Activated naive CD8-positive, alpha-beta T cell treated with anti-CD3 and anti-CD28 coated beads, Interleukin-2, amount 50 U/mL, for 24 hours (primary cell): ENCODE results near the gene FAM3A.
A peak's percentile ranks its signal among the peaks of the same experiment; 100 is the strongest.

Experiments used
- ATAC-seq: fragments of 150-1000 bp; cut with Tn5 transposase; one replicate; pipeline ENCODE4 v1.10.0; 2021
- DNase-seq: peaks from one replicate; pipeline ENCODE4 v3.0.0; 2021
- H3K27ac Mint-ChIP-seq: one replicate; pipeline ENCODE4 v1.8.0; 2021; ENCODE audit warnings: mild to moderate bottlenecking, mixed read lengths
- H3K27me3 Mint-ChIP-seq: one replicate; pipeline ENCODE4 v1.8.0; 2021; ENCODE audit warnings: mixed read lengths
- H3K36me3 Mint-ChIP-seq: one replicate; pipeline ENCODE4 v1.8.0; 2021; ENCODE audit warnings: low read depth, mixed read lengths
- H3K4me1 Mint-ChIP-seq: one replicate; pipeline ENCODE4 v1.8.0; 2021; ENCODE audit warnings: mixed read lengths
- H3K4me3 Mint-ChIP-seq: one replicate; pipeline ENCODE4 v1.8.0; 2021; ENCODE audit warnings: mild to moderate bottlenecking, moderate library complexity, mixed read lengths
- H3K9me3 Mint-ChIP-seq: one replicate; pipeline ENCODE4 v1.8.0; 2021; ENCODE audit warnings: mixed read lengths

Gene FAM3A

DNA sequence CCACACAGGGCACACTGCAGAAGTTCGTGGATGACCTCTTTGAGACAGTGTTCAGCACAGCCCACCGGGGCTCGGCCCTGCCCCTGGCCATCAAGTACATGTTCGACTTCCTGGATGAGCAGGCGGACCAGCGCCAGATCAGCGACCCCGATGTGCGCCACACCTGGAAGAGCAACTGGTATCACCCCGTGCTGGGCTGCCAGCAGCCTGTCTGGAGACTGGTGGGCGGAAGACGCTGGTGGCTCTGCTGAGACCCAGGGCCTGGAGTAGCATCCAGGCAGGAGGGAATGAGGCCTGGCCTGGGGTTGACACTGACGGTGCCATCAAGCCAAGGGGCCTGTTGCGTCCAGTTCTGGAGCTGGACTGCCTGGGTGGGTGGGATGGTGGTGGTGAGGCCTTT is 45.6 kb downstream of the FAM3A start:
- H3K36me3 Mint-ChIP-seq: peaks cover 2% of the 10 kb centered on the region
- H3K9me3 Mint-ChIP-seq: no peaks in the 10 kb centered on the region
- no peak overlapping the region for H3K27ac Mint-ChIP-seq
- no peak for ATAC-seq
- H3K4me3 Mint-ChIP-seq: no peak overlapping the region
- H3K27me3 Mint-ChIP-seq: no peaks in the 10 kb centered on the region
- H3K4me1 Mint-ChIP-seq: peaks cover under 1% of the 10 kb centered on the region
- DNase-seq: no peak

DNA sequence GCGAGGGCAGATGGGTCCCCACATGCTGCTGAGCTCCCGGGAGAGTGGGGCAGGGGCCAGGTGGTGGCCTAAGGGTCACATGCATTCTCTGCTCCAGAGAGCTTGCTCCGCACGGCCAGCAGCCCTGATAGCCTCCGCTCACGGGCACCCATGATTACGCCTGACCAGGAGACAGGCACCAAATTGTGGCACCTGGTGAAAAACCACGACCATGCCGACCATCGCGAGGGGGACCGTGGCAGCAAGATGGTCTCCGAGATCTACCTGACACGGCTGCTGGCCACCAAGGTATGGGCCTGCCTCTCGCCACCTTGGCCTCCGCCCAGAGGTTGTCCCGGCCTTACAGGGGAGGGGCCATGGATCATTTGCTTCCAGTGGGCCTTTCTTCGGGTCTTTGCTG is 46.2 kb downstream of the FAM3A start:
- H3K36me3 Mint-ChIP-seq: peaks cover 2% of the 10 kb centered on the region
- H3K27me3 Mint-ChIP-seq: no peaks in the 10 kb centered on the region
- DNase-seq (no peak), ATAC-seq (no peak)
- no peak overlapping the region for H3K4me3 Mint-ChIP-seq
- no peak overlapping the region for H3K27ac Mint-ChIP-seq
- H3K9me3 Mint-ChIP-seq: no peaks in the 10 kb centered on the region
- no peaks in the 10 kb centered on the region for H3K4me1 Mint-ChIP-seq

DNA sequence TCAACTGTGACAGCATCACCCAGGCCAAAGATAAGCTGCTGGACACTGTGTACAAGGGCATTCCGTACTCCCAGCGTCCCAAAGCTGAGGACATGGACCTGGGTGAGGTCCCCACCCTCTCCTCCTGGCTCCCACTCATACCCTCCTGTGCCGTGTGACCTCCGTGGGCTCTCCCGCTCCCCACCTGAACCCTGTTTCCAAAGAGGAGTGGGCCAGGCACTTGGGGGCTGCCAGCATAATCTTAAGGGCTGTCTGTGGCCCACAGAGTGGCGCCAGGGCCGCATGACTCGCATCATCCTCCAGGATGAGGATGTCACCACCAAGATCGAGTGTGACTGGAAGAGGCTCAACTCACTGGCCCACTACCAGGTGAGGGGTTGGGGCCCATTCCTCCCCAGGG is 46.9 kb downstream of the FAM3A start:
- H3K36me3 Mint-ChIP-seq: peaks cover 2% of the 10 kb centered on the region
- H3K4me1 Mint-ChIP-seq: no peaks in the 10 kb centered on the region
- DNase-seq (no peak), ATAC-seq (no peak)
- no peaks in the 10 kb centered on the region for H3K27me3 Mint-ChIP-seq
- no peak overlapping the region for H3K4me3 Mint-ChIP-seq
- no peak overlapping the region for H3K27ac Mint-ChIP-seq
- H3K9me3 Mint-ChIP-seq: no peaks in the 10 kb centered on the region

DNA sequence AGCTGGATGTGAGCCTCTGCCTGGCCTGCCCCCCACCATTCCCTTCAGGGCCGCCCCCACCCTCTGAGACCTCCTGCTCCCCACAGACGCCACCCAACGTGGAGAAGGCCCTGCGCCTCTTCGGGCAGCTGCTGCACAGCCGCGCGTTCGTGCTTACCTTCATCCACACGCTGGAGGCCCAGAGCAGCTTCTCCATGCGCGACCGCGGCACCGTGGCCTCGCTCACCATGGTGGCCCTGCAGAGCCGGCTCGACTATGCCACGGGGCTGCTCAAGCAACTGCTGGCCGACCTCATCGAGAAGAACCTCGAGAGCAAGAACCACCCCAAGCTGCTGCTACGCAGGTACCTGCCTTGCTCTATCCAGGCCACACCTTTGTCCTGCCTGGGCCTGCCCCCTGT is 47.8 kb downstream of the FAM3A start:
- no peaks in the 10 kb centered on the region for H3K36me3 Mint-ChIP-seq
- H3K4me3 Mint-ChIP-seq: no peak overlapping the region
- no peak overlapping the region for H3K27ac Mint-ChIP-seq
- DNase-seq (no peak), ATAC-seq (no peak)
- H3K27me3 Mint-ChIP-seq: no peaks in the 10 kb centered on the region
- H3K4me1 Mint-ChIP-seq: no peaks in the 10 kb centered on the region
- H3K9me3 Mint-ChIP-seq: no peaks in the 10 kb centered on the region

DNA sequence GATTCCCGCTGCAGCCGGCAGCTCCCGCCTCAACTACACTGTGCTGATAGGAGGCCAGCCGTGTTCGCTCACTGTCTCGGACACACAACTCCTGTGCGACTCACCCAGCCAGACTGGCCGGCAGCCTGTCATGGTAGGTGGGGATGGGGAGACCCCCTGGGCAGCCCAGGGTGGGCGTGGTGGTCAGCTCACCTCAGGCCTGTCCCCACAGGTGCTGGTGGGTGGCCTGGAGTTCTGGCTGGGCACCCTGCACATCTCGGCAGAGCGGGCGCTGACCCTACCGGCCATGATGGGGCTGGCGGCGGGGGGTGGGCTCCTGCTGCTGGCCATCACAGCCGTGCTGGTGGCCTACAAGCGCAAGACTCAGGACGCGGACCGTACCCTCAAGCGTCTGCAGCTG is 48.5 kb downstream of the FAM3A start:
- H3K4me3 Mint-ChIP-seq: no peak overlapping the region
- no peaks in the 10 kb centered on the region for H3K4me1 Mint-ChIP-seq
- H3K27ac Mint-ChIP-seq: no peak overlapping the region
- peaks cover 2% of the 10 kb centered on the region for H3K36me3 Mint-ChIP-seq
- H3K9me3 Mint-ChIP-seq: no peaks in the 10 kb centered on the region
- no peak for DNase-seq
- no peaks in the 10 kb centered on the region for H3K27me3 Mint-ChIP-seq
- ATAC-seq: no peak

DNA sequence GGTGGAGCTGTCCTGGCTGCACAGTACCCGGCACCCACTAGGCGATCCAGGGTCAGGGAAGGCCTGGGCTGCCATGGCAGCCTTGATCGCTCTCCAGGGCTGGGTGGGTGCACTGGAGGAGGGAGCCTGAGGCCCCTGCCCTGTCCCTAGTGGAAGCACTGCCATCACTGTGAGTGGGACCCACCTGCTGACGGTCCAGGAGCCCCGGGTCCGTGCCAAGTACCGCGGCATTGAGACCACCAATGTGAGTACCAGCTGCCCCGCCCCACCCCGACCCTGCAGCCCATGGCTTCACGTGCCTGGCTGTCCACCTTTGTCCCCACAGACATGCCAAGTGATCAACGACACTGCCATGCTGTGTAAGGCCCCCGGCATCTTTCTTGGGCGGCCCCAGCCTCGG is 49.1 kb downstream of the FAM3A start:
- DNase-seq (no peak), ATAC-seq (no peak)
- H3K4me1 Mint-ChIP-seq: no peaks in the 10 kb centered on the region
- H3K4me3 Mint-ChIP-seq: no peak overlapping the region
- H3K9me3 Mint-ChIP-seq: no peaks in the 10 kb centered on the region
- peaks cover 2% of the 10 kb centered on the region for H3K36me3 Mint-ChIP-seq
- H3K27ac Mint-ChIP-seq: no peak overlapping the region
- H3K27me3 Mint-ChIP-seq: no peaks in the 10 kb centered on the region

DNA sequence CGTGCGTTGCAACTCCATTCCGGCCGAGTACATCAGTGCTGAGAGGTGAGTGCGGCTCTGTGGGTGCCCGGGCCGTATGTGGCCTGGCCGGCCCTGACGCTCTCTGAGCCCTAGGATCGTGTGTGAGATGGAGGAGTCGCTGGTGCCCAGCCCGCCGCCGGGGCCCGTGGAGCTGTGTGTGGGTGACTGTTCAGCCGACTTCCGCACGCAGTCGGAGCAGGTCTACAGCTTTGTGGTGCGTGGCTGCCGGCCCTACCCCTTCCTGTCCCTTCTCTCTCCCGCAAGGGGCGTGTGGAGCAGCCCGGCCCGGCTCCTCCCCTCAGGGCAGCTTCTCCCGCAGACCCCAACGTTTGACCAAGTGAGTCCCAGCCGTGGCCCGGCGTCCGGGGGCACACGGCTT is 50.0 kb downstream of the FAM3A start:
- Mint-ChIP-seq H3K27ac (no peak overlapping the region), H3K36me3 (peaks cover 4% of the 10 kb centered on the region), H3K4me1 (no peaks in the 10 kb centered on the region), H3K27me3 (no peaks in the 10 kb centered on the region), H3K4me3 (no peak overlapping the region), H3K9me3 (no peaks in the 10 kb centered on the region)
- no peak for DNase-seq
- ATAC-seq: no peak

DNA sequence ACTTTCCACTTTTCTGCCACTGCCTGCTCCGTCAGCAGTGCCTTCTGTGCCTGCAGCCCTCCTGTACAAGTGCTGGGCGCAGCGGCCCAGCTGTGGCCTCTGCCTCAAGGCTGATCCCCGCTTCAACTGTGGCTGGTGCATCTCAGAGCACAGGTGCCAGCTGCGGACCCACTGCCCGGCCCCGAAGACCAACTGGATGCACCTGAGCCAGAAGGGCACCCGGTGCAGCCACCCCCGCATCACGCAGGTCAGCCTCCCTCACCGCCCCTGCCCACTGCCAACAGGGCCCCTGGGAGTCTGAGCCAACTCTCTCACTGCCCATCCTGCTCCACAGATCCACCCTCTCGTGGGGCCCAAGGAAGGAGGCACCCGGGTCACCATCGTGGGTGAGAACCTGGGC is 50.4 kb downstream of the FAM3A start:
- Mint-ChIP-seq H3K27me3 (no peaks in the 10 kb centered on the region), H3K27ac (no peak overlapping the region), H3K9me3 (no peaks in the 10 kb centered on the region), H3K4me3 (no peak overlapping the region), H3K36me3 (peaks cover 4% of the 10 kb centered on the region), H3K4me1 (no peaks in the 10 kb centered on the region)
- DNase-seq (no peak), ATAC-seq (no peak)

DNA sequence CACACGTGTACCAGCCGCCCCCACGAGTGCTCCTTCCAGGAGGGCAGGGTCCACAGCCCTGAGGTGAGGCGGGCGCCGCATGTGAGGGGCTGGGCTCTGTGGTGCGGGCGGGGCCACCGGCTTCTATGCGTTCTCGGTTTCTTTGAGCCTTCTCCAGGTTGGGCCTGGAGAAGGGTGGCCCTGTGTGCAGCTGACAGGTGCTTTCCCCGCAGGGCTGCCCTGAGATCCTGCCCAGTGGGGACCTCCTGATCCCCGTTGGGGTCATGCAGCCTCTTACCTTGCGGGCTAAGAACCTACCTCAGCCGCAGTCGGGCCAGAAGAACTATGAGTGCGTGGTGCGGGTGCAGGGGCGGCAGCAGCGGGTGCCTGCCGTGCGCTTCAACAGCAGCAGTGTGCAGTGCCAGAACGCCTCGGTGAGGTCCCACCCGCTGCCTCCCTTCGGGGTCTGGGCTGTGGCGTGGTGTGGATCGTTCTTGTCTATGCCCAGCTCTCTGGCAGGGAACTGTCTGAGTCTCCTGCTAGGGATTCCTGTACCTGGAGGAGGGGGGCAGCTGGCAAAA is 51.1 kb downstream of the FAM3A start:
- no peak overlapping the region for H3K27ac Mint-ChIP-seq
- H3K9me3 Mint-ChIP-seq: no peaks in the 10 kb centered on the region
- peaks cover 4% of the 10 kb centered on the region for H3K4me1 Mint-ChIP-seq
- H3K27me3 Mint-ChIP-seq: no peaks in the 10 kb centered on the region
- ATAC-seq (no peak), DNase-seq (no peak)
- peaks cover 4% of the 10 kb centered on the region for H3K36me3 Mint-ChIP-seq
- no peak overlapping the region for H3K4me3 Mint-ChIP-seq

DNA sequence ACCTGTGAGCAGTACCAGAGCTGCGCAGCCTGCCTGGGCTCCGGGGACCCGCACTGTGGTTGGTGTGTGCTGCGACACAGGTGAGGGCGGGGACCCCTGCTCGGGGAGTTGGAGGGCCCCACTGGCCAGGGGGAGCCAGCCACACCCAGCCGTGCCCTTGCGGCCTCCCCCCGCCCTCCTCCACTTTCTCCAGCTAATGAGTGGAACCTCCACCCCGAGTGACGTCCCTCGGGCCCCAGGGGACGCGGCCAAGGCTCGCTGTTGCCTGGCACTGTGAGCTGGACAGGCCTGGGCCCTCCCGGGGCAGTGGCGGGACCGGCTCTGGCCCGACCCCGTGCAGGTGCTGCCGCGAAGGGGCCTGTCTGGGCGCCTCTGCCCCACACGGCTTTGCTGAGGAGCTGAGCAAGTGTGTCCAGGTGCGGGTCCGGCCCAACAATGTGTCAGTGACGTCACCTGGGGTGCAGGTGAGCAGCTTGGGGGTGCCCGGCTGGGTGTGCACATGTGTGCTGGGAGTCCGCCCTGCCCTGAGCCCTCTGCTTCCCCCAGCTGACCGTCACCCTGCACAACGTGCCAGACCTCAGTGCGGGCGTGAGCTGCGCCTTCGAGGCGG is 52.3 kb downstream of the FAM3A start:
- DNase-seq (no peak), ATAC-seq (no peak)
- Mint-ChIP-seq H3K9me3 (no peaks in the 10 kb centered on the region), H3K27me3 (no peaks in the 10 kb centered on the region), H3K27ac (no peak overlapping the region), H3K4me1 (peaks cover 5% of the 10 kb centered on the region), H3K36me3 (peaks cover 4% of the 10 kb centered on the region), H3K4me3 (no peak overlapping the region)

DNA sequence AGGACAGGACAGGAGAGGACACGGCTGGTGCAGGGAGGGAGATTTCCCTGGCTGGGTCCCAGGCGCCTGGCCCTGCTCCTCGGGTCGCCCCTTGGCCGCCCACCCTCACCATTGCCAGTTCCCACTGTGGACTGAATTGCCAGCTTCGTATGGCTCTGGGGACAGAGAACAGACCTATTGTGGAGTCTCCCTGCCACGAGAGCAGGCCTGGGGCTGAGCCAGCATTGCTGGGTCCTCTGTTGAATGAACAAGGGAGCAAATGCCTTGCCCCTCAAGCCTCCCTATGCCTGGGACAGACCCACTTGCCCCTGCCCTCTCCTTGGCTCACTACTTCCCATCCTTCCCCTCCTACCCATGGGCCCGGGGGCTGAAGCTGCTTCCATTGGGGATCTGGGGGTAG is 53.6 kb downstream of the FAM3A start:
- Mint-ChIP-seq H3K36me3 (peaks cover 4% of the 10 kb centered on the region), H3K9me3 (no peaks in the 10 kb centered on the region), H3K27ac (no peak overlapping the region), H3K4me3 (no peak overlapping the region), H3K27me3 (no peaks in the 10 kb centered on the region), H3K4me1 (peaks cover 6% of the 10 kb centered on the region)
- DNase-seq: no peak
- ATAC-seq: no peak

DNA sequence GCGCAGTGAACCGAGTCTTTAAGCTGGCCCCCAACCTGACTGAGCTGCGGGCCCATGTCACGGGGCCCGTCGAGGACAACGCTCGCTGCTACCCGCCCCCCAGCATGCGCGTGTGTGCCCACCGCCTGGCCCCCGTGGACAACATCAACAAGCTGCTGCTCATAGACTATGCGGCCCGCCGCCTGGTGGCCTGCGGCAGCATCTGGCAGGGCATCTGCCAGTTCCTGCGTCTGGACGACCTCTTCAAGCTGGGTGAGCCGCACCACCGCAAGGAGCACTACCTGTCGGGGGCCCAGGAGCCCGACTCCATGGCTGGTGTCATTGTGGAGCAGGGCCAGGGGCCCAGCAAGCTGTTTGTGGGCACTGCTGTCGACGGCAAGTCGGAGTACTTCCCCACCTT is 55.7 kb downstream of the FAM3A start:
- Mint-ChIP-seq H3K4me1 (peaks cover 9% of the 10 kb centered on the region), H3K27me3 (no peaks in the 10 kb centered on the region), H3K9me3 (no peaks in the 10 kb centered on the region), H3K27ac (no peak overlapping the region), H3K36me3 (peaks cover 4% of the 10 kb centered on the region), H3K4me3 (peak overlapping the region; percentile 81)
- DNase-seq (no peak), ATAC-seq (no peak)

DNA sequence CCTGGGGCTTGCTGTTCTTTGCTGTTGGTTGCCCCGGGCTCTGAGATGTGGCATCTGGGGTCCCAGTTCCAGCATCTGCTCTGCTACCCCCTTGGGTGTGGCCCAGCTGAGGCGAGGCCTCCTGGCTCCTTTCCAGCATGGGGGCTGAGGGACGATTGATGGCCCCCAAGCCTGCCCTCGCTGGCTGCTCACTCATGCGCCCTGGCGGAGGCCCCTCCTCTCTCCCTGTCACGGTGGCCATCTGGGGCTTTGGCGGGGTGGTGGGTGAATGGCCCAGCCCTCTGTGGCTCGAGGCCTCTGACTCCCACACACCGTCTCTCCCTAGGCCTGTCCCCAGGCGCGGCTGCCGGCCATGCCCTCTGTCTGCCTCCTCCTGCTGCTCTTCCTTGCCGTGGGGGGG is 56.2 kb downstream of the FAM3A start:
- Mint-ChIP-seq H3K27ac (no peak overlapping the region), H3K4me3 (peak overlapping the region; percentile 81), H3K27me3 (no peaks in the 10 kb centered on the region), H3K4me1 (peaks cover 9% of the 10 kb centered on the region), H3K36me3 (peaks cover 4% of the 10 kb centered on the region), H3K9me3 (no peaks in the 10 kb centered on the region)
- ATAC-seq: no peak
- no peak for DNase-seq

DNA sequence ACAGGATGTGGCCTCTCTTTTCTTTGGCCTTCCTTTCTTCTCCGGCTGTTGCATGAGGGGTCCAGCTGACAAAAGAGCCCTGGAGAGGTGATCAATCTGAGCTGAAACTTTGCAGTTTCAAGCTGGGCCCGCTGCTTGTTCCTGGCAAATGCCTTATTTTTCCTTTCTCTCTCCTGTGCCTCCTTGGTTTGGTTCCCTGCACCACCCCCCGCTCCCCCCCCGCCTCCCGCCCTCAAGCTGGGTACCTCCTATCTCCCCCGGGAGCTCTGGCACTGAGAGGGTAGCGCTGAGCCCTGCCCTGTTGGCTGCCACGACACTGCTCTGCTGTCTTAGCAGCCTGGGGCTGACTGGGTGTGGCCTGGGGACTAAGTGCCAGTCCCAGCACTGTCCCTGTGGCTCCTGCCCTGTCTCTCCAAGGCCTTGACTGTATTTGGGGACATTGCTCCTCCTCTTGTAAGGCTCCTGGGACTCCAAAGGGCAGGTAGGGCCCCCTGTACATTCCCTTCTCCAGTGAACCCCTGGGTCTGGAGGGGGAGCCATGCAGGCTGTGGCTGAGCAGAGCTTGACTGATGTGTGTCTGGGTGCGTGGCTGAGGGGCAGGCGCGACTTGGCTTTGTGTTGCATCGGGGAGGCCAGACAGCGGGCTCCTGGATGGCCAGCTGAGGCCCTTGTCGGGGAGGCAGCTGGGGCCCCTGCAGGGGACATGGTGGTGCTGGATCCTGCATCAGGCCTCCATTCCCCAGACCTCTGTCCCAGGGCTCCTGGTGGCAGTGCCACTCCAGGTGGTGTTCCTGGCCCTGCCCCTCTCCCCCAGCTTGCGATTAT is 56.9 kb downstream of the FAM3A start:
- no peak for DNase-seq
- Mint-ChIP-seq H3K27ac (no peak overlapping the region), H3K27me3 (no peaks in the 10 kb centered on the region), H3K9me3 (no peaks in the 10 kb centered on the region), H3K36me3 (peaks cover 4% of the 10 kb centered on the region), H3K4me3 (peak overlapping the region; percentile 81), H3K4me1 (peaks cover 9% of the 10 kb centered on the region)
- ATAC-seq: peak; percentile 53
